ENCODE data around the gene LTK.

- TF ChIP-seq YY1 (IDR thresholded peaks at IDR 0.05; ENCODE audit: insufficient read depth, insufficient read length) (no peak), ZNF274 (IDR thresholded peaks at IDR 0.05; ENCODE audit: low read depth, low read length) (no peak)
Measured at GRCh38 chr15:41474436-41474835, 39.2 kb downstream of the LTK start.
